Measurements from ENCODE around the gene PIP5K1B. TPM values are rescaled to one million over a fixed set of nuclear protein-coding genes. Genes with fewer than 3 reads are reported as not detected.

The PIP5K1B gene
- total RNA-seq, 1 donor from 2014 or later = 5.0 TPM

DNA sequence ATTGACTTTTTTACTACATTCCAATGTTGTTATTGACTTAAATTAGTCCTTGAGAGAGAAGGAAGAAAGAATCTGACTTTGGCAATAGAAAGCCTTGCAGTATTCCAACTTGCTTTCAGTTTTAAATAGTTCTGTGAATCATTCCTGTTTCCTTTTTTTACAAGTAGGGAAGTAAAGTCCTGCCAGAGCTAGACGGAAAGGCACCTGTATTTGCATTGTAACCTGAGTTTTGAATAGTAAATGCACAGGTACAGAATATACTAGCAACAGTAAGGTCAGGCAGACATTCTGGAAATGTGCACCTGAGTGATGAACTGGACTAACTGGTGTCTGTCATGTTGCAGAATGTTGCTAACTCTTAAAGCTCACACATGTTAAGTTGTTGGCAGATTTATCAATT lies 208.0 kb downstream of the PIP5K1B start:
- no peak for DNase-seq

GRCh38 chr9:68914751-68915150 lies 209.7 kb downstream of the PIP5K1B start:
- DNase-seq = no peak

DNA sequence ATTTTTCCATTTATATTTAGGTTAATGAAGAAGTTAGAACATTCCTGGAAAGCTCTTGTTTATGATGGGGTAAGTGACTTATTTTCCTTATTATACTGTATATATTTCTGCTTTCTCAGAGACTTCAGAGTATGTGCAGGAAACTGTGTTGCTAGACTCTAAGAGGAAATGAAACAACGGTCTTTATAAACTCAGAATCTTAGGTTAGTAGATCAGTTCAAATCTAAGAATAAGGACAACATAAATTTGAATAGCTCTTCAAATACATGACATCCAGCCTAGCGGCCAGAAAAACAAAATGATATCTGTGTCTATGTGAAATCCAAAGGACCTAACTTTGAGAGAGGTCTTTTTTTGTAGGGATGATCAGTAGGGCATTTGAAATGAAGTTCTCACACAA lies 214.6 kb downstream of the PIP5K1B start:
- no peak for DNase-seq

DNA sequence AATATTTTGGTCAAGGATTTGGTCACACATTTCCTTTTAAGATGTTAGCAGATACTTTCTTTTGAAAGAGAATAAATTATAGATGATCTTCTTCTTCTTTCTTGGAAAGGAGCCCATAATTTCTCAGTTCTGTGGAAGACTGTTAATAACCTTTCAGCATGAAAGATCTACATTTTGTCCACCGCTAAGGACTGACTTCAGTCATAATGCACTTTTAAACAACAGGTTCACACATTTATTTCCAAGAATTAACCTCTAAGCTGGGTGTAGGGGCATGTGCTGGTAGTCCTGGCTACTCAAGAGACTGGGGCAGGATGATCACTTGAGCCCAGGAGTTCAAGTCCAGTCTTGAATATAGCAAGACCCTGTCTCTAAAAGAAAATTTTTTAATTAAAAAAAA lies 215.9 kb downstream of the PIP5K1B start:
- DNase-seq = no peak

GRCh38 chr9:68923480-68923879 lies 218.4 kb downstream of the PIP5K1B start:
- DNase-seq = no peak

GRCh38 chr9:68925175-68925574 lies 220.1 kb downstream of the PIP5K1B start:
- DNase-seq = no peak

- no peak for DNase-seq
Observed at GRCh38 chr9:68927165-68927564, 222.1 kb downstream of the PIP5K1B start.

DNA sequence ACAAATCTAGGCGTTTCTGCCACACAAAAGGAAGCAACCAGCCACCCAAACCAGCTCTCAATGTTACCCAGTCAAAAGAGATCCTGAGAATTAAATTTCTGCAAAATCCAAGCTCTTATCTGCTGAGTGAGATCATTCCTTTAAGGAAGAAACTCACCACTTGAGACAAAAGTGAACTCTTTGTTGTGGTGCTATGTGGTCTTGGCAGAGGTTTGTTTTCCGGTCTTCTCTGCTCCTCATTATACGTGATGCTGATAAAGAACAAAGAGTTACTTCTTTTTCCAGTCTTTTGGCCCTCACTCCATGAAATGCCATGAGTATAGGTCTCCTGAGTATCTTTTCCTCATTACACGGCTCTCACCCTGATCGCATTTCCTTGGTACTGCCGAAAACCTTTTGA lies 226.8 kb downstream of the PIP5K1B start:
- no peak for DNase-seq

DNA sequence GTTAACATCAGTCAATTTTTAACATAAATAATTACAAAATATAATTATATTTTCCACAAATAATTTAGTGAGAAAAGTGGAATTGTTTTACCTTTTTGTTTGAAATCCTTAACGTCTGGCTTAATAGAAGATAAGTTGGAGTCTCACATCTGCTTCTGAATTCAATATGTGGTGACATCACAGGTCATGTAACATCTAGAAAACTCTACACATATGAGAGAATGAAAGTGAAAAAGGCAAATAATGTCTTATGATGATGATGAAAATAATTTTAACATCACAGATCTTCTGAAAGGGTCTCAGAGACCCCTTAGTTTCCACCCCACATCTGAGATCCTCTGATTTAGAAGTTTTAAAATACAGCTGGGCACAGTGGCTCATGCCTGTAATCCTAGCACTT lies 227.4 kb downstream of the PIP5K1B start:
- no peak for DNase-seq

GRCh38 chr9:68933434-68934328 lies 228.6 kb downstream of the PIP5K1B start:
- DNase-seq = no peak

DNA sequence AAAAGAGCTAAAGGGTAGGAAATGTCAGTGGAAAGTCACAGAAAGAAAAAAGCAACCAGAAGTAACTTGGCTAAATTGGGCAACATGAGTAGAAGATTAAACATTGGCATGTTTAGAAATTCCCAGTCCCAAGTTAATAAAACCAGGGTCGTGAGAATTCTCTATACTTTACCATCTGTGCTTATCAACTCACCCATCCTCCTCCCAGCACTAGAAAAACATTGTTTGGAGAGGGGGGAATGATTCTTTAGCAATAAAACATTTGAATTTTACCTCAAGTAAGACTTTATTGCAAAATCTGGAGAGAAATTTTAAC lies 229.2 kb downstream of the PIP5K1B start:
- no peak for DNase-seq

DNA sequence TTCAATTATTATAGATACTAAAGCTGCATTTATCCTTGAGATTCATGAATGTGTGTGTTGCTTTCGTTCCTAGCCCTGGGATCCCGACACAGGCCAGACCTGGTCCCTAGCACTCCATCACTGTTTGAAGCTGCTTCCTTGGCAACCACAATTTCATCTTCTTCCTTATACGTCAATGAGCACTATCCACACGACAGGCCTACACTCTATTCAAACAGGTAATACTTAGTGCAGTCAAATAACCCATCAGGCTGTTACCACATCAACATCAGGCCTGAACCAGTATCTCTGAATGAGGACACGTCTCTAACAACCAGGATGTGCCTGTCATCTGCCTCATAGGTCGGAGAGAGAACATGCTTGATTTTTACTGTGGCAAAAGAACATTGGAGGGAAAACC lies 235.5 kb downstream of the PIP5K1B start:
- no peak for DNase-seq

GRCh38 chr9:68941780-68942459 lies 236.9 kb downstream of the PIP5K1B start:
- DNase-seq = no peak

GRCh38 chr9:68942790-68943189 lies 237.8 kb downstream of the PIP5K1B start:
- no peak for DNase-seq

GRCh38 chr9:68947015-68947414 lies 242.0 kb downstream of the PIP5K1B start:
- DNase-seq = no peak

DNA sequence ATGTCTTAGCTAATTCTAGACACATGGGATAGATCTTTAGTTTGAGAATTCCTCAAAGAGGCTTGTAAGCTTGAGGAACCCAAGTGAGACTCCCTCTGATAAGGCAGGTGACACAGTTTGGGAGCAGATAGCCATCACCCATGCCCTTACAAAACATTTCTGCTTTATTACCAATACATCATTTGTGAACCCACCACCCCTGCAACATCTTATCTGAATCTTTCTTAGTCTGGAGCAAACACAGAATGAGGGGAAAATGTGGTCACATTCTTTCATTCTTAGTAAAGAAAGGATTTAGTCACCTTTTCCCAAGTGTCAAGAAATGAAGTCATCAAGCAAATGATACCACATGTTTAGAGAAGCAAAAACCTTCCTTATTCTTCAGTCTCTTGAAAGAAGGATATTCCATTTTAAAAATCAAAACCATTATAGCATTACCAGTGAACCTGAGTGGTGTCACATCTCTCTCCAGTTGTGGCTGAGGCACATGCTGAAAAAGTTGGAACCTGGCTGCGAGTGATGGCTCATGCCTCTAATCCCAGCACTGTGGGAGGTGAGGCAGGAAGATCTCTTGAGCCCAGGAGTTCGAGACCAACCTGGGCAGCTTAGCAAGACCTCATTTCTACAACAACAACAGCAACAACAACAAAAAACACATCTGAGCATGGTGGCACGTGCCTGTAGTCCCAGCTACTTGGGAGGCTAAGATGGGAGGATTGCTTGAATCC lies 243.0 kb downstream of the PIP5K1B start:
- DNase-seq = no peak

DNA sequence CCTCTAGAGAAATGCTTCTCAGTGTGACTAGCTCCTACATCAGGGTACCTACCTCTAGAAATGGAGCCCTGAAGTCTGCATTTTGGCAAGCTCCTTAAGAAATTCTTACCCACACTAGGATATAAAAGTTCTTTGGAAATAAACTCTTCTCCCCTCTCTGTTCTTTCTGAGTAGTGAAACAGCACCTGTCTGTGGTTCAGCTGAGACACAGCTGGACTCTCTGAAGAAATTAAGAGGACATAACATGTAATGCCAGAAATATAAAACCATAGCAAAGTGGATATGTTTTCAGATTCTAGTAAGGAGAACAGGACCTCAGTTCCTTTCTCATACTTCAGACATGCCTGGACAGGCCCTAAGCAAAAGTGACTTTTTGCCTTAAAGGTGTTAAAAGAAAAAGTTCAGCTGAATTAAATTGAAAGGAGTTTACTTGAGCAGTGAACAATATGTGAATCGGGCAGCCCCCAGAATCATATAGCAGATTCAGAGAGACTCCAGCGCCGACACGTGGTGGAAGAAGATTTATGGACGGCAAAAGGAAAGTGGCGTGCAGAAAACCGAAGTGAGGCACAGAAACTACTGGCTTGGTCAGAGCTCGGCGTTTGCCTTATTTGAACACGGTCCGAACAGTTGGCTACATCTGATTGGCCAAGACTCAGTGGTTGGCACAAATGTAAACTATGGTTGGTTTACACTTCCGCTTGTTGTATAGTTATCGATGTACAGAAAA lies 244.4 kb downstream of the PIP5K1B start:
- no peak for DNase-seq

DNA sequence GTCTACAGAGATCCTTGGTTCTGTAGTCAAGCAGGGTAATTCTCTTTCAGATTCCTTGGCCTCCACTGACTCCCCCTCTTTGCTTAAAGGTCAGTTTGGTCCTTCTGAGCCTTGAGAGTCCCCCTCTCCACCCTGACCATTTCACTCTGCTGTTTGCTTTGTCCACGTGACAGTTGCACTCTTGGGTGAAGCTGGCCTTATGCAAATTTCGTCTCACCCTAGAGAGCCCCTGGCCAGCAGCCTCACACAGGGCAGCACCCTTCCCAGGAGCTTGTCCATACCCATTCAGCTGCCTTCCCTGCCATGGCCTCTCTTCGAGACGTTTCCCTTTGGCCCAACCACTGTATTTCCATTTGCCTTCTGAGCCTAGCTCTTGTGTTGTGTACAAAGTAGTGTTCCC lies 245.1 kb downstream of the PIP5K1B start:
- no peak for DNase-seq

- DNase-seq = no peak
Observed at GRCh38 chr9:68950689-68951088, 245.6 kb downstream of the PIP5K1B start.

GRCh38 chr9:68951879-68952659 lies 247.0 kb downstream of the PIP5K1B start:
- DNase-seq = no peak

GRCh38 chr9:68953771-68954170 lies 248.7 kb downstream of the PIP5K1B start:
- no peak for DNase-seq

- peak; percentile 67 for DNase-seq
Observed at GRCh38 chr9:68955330-68955729, 250.3 kb downstream of the PIP5K1B start.
